GM21723 (cell line): Measurements from ENCODE around the gene MRTFA.

Experiments used
- ATAC-seq: cut with Tn5 transposase; IDR thresholded peaks from one replicate; pipeline ENCODE4 v1.9.1; 2021; ENCODE audit warnings: mild to moderate bottlenecking, moderate library complexity; ENCODE audit not compliant: unreplicated experiment

MRTFA gene

DNA sequence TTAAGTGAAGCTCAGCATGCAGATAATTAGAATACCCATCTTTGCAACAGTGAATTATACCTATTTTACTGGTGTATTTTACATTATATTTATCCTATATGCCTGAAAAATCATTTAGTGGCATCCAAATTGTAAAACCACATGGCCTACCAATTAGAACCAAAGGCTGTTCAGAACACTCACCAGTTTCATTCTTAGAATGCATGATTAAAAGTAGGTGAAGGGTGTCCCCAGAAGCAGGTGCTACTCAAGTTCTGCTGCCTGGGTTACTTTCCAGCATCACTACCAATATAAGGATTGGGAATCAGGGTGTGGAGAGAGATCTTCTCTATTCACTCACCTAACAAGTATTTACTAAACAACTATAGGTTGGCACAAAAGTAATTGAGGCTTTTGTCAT lies 162.8 kb downstream of the MRTFA start:
- ATAC-seq = no peak

GRCh38 chr22:40472579-40472978 lies 163.9 kb downstream of the MRTFA start:
- ATAC-seq = no peak

DNA sequence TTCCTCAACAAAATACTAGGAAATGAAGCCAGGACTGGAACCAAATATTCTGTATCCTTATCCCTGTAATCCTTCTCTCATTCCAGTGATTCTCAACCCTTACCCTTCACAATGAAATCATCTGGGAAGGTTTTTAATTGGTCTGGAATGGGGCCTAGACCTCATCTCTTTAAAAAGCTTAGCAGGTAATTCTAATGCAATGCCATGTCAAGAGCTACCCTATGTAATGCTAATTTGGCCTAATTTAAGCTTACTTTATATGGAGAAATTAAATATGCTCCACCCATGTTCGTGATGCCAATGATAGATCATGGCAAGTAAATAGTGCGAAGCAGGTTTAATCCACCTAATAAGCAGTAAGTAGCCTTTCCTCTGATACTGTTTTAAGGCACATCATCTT lies 164.5 kb downstream of the MRTFA start:
- no peak for ATAC-seq

DNA sequence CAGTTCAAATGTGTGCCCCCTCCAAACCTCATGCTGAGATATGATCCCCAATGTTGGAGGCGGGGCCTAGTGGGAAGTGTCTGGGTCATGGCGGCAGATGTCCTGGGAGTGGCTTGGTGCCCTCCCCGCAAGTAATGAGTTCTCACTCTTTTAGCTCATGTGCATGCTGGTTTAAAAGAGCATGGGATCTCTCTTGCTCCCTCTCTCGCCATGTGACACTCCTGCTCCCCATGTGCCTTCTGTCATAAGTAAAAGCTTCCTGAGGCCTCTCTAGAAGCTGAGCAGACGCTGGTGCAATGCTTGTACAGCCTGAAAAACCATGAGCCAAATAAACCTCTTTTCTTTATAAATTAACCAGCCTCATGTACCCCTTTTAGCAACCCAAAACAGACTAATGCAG lies 167.3 kb downstream of the MRTFA start:
- no peak for ATAC-seq

- ATAC-seq = no peak
Observed at GRCh38 chr22:40468616-40469015, 167.9 kb downstream of the MRTFA start.

- no peak for ATAC-seq
Observed at GRCh38 chr22:40466976-40467375, 169.5 kb downstream of the MRTFA start.

- no peak for ATAC-seq
Observed at GRCh38 chr22:40463683-40464082, 172.8 kb downstream of the MRTFA start.

- ATAC-seq = no peak
Observed at GRCh38 chr22:40463017-40463631, 173.4 kb downstream of the MRTFA start.

- ATAC-seq = no peak
Observed at GRCh38 chr22:40462195-40462984, 174.1 kb downstream of the MRTFA start.

DNA sequence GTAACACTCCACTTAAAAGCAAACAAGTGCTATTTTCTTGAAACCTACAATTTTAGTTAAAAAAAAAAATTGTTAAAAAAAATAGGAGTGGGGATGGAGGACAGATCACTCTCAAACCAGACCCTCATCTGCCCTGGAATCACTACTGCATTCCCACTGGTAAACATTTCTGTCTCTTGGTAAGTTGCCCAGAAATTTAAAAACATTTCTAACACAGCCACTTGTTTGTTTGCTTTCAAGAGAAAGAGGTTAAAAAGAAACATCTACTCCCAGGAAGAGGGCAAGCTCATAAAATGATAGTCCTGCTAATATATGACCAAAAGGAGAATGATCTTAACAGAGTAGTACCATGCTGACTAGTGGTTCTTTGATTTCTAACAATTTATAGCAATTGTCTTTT lies 182.8 kb downstream of the MRTFA start:
- no peak for ATAC-seq

DNA sequence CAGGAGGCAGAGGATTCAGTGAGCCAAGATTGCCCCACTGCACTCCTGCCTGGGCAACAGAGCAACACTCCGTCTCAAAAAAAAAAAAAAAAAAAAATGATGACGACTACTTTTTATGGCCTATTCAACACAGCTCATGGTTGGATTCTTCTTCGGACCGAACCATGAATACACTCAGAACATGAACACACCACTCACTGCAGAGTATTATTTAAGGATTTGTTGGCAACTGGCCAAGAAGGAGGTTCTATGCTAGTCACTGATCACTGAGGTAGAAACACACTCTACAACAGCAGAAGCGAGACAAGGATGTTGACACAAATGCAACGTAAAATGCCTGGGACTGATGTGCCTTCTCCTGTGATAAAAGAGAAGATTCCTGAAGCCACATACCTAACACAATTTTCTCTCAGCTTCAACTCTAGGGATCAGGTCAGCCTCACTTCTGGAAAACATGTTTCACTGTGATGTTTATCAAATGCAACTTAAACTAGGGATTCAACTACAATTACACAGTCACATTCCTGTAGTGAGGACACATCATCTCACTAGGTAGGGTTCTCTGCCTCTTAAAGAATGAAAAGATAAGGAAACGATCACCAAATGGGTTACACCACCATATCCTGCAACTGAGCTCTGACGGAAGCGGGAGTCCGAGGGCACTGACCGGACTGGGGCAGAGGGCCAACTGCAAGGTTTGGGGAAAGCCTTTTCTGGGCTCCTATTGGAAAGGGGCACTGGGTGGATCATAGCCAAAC lies 183.6 kb downstream of the MRTFA start:
- ATAC-seq = no peak

DNA sequence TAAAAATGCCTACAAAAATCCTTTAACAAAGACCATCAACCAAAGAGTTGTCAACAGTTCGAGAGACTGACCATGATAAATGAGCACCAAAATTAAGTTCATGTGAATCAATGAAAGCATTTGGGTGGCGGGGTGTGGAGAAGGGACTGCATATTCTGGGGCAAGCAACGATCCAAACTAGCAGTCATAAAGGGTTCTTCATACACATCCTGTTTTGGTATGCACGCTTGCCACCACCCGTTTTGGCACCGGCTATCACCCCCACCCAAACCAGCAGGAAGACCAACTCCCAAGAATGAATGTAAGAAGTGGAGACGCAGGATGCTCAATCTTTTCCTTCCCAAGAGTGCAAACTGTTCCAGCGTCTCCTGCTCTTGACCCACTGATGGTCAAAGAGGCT lies 185.3 kb downstream of the MRTFA start:
- ATAC-seq = no peak

GRCh38 chr22:40450616-40451015 lies 185.9 kb downstream of the MRTFA start:
- no peak for ATAC-seq

DNA sequence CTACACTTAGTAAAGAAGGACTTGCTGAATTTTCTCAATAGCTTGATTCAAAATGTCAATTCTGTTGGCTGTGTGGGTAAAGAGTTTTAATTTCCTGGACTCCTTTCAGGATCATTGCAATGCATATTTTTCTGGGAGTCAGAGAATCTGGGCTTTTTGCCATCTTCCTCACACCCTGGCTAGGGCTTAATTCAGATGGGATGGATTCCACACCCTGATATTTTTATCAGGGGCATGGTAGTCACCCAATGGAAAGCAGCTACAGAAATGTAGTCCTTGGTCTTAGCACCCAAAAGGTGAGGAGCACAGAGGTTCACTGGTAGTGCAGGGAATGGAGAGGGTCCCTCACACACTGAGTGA lies 186.9 kb downstream of the MRTFA start:
- no peak for ATAC-seq

GRCh38 chr22:40446203-40446602 lies 190.3 kb downstream of the MRTFA start:
- no peak for ATAC-seq

DNA sequence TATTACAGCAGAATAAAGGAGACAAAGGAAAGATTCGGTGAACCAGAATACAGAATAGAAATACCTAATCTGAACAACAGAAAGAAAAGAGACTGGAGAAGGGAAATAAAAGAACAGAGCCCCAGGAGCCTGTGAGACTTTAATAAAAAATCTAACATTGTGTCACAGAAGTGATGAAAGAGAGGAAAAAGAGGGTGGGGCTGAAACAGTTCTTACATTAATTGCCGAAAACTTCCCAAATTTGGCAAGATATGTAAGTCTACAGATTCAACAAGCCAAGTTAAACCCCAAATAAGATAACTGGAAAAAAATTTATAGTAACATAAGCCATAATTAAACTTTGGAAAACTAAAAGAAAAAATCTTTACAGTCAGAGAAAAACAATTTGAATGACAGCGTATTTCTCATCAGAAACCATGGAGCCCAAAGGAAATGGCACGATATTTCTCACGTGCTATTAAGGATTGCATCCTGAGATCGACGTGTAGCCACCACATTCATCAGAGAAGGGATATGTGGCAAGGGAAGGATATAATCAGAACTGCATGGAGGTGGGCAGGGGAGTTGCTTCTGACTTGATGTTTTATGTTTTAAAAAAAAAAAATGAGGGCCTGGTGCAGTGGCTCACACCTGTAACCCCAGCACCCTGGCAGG lies 192.2 kb downstream of the MRTFA start:
- no peak for ATAC-seq

DNA sequence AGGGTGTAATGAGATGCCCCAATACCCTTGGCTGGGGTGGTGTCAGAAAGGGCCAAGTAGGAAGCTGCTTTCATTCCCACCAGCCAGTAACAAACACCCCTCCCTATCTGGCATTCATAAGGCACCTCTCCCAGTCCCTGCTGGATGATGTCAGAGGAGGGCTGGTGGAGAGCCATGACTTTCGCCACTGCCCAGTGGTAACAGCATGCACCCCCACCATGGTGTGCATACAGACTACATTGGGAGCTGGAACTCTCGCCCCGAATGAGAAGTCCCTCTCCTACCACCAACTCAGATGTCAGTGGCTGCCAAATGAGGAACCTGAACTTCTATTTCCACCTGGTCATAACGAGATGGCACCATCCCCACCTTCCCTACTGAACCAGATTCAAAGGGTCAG lies 192.8 kb downstream of the MRTFA start:
- no peak for ATAC-seq

- ATAC-seq = no peak
Observed at GRCh38 chr22:40441761-40442390, 194.6 kb downstream of the MRTFA start.

DNA sequence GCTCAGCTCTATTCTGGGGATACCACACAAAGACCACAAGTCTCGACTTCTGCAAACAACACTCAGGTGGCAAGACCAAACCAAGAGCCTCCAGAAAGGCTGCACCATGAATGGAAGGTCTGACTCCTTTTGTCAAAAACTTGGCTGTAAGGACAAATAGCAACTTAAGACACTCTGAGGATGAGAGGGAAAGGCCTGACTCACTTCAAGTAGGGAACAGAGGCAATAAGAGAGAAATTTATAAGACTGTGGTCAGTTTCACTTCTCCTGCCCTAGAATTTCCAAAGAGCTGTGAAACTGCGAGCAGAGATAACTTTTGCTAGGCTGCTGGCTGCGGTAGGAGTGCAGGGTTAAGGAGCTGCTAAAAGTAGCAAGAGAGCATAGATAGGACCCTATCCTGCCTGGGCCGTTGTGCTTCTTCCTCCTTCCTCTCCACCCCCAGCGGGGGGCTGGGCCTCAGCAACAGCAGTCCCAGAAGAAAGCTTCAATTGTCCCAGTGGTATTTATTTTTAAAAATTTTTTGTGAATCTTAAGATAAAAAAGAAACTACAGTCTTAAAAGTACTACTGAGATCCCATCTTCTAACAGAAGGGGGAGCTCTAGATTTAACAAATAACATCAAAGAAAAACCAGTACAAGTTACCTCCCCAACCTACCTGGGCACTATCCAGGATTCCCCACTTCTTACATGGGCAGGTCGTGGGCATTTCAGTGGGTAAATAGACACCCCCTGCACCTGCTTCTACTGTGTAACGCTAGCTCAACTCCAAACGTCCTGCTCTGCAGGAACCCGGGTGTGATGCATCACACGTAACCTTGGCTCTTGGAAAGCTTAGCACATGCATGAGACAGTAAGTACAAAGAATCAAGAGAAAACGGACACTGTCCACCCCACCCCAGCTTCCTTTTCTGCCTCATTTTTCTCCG lies 199.8 kb downstream of the MRTFA start:
- peak; percentile 60 for ATAC-seq

DNA sequence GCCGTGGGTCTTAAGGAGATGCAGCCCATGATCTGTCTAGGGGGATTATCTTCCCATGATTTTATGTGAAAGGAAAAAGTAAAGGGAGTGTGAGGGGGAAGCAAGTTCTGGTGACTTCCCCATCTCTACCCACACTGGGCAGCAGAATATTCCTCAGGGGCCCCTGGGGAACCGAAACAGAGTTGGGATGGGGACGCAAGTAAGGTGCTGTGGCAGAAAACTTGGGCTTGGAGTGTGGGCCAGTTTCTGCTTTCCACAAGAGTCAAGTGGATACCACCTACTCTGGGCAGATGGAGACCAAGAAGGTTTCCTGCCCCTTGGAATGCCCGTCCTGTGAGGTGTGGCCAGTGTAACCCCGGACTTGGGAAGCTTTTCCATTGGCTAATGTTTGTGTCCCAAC lies 201.8 kb downstream of the MRTFA start:
- ATAC-seq = no peak
